Fibroblast of skin of back (primary cell): ENCODE measurements around the gene MYF5. TPM values are rescaled to one million over a fixed set of nuclear protein-coding genes. Genes with fewer than 3 reads are reported as not detected.
"Not testable (repeated sequence)": the region's sequence is repeated elsewhere in the genome, so short reads cannot be mapped to it uniquely, and the experiment has no call there.

Experiments used
- DNase-seq: peaks from one replicate; pipeline ENCODE4 v3.0.0-alpha.2; 2013
- polyA plus RNA-seq, 2 experiments: library from polyadenylated mRNA; unstranded; fragments of 120-200 nt; gene quantifications; one replicate each; pipeline ENCODE4 v1.2.1, GENCODE V29; 2013; ENCODE audit not compliant: insufficient read length in 2 of 2

Gene MYF5
- polyA plus RNA-seq (2013, experiment 1 of 2; ENCODE audit: insufficient read length): 0.07 TPM
- polyA plus RNA-seq (2013, experiment 2 of 2; ENCODE audit: insufficient read length): 0.13 TPM

DNA sequence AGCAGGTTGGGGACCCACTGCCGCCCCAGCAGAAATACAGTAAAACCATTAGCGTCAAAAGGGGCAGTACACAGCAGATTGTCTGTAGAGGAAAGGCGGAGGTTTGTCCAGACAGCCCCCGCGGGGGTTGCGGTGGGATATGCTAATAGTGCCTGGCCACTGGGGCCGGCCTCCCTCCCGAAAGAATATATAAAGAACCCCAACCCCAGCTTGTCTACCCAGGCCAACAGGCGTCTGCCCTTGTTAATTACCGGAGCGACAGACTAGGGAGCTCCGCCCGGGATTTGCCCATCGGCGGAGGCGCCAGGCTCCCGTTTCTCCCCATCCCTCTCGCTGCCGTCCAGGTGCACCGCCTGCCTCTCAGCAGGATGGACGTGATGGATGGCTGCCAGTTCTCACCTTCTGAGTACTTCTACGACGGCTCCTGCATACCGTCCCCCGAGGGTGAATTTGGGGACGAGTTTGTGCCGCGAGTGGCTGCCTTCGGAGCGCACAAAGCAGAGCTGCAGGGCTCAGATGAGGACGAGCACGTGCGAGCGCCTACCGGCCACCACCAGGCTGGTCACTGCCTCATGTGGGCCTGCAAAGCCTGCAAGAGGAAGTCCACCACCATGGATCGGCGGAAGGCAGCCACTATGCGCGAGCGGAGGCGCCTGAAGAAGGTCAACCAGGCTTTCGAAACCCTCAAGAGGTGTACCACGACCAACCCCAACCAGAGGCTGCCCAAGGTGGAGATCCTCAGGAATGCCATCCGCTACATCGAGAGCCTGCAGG, at the start of gene MYF5:
MYF5 (plus strand) TSS at position 217 of the 774 bp plus-strand sequence; CDS start at position 369, 152 bp downstream.
- no peak for DNase-seq

DNA sequence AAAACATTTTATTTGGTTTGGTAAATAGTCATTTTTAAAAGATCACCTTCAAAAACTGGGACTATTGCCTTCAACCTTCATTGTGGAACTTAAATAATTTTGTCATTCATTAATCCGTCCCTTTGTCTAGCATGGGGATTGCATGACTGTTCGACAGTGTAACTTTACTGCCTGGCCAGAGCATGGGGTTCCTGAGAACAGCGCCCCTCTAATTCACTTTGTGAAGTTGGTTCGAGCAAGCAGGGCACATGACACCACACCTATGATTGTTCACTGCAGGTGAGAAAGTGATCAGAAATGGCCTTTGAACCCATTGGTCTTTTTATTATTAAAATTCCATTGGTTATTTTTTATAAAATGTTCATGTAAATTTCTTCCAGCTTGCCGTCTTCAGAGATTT, 46.5 kb upstream of the MYF5 start:
- DNase-seq: no peak

DNA sequence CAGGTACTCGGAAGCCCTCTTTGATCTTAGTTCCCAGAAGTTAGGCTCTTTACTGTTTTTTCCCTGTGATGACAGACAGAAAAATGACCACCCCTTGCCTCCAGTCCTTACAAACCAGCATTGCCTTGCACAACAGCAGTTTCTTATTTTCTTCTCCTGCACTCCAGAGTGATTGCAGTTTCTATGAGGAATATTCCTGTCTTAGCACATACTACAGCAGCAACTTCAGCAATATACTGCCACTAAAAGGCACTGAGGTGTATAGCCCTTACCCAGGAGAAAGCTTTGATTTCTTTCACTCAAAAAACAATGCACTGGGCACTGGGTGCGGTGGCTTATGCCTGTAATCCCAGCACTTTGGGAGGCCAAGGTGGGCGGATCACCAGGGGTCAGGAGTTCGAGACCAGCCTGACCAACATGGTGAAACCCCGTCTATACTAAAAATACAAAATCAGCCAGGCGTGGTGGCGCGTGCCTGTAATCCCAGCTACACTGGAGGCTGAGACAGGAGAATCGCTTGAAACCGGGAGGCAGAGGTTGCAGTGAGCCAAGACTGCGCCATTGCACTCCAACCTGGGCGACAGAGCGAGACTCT, 40.6 kb upstream of the MYF5 start:
- not testable (repeated sequence) for DNase-seq

DNA sequence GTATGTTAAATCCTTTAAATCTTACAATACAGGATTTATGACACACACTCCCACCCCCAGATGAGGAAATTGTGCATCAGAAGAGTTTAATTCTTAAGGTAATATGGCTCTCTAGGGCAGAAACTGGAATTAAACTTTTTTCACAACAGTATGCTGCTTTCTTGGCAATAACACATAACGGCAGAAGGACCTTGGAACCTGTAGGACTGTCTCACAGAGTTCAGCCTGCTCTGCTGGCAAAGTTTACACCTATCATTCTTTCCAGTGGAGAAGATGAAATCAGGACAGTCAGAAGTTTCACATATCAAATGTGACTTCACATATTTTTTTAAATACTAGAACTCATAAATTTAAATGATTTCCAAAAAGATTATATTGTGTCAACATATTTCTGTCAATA, 39.9 kb upstream of the MYF5 start:
- DNase-seq: no peak

DNA sequence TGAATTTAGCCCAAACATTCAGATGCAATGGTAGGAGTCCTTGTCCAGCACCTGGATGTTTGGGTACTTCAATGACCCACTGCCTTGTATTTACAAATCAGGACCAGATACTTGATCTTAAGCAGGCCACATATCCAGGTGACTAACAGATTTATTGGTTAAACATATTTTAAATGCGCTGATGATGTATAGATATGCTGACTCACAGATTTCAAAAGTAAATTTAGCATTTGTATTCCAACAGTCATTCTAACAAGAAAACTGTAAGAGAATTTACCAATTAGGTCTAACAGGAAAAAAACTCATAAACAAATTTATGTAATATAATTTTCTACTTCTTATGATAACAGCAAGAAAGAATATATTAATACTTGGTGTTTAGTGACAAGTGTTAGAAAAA, 38.7 kb upstream of the MYF5 start:
- no peak for DNase-seq

DNA sequence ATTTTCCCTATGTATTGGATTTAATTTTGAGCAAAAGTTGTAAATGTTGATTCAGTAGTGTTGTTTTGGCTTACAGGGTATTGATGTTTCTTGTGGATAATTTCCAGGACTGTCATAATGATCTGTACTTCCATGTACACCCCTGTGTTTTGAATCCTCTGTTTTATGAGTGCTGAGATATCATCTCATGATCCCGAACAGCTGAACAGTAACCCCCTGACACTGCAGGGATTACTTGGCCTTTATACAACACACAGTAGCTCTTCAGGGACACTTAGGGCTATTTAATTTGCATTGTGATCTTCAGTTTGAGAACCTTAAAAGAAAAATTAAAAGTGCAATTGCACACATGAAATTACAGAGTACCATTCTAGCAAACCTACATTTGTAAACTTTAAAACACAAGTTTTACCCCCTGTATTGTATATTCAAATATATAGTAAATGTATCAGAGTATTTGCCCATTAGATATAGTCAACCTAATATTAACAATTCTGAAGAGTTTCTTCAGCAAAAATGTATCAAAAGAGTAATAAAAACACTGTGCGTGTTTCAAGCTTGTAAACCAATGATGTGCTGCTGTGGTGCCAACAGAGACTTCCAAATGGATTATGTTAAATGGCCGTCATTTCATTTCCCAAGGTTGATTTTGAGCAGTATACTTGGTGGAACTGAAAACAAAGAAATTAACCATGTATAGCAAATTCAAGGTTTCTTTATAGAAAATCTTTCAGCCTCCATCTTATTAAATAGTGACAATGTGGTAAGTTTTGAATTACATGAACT, 37.2 kb upstream of the MYF5 start:
- DNase-seq: no peak

DNA sequence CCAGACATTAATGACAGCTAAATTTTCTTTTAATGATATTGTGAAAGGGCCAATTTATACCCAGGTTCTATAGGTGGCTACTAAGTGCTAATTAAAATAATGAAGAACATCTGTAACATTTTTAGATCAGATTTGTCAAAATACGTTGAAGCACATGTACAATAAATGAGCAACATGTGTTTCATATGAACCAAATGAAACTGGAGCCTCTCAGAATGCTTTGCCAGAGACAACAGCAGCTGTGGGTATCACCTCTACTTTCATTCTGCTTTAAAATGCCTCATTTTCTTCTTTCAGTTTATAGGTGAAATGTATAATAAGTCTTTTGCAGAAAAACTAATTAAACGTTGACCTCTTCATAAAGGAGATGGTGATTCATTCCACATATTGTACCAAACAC, 35.4 kb upstream of the MYF5 start:
- DNase-seq: no peak

DNA sequence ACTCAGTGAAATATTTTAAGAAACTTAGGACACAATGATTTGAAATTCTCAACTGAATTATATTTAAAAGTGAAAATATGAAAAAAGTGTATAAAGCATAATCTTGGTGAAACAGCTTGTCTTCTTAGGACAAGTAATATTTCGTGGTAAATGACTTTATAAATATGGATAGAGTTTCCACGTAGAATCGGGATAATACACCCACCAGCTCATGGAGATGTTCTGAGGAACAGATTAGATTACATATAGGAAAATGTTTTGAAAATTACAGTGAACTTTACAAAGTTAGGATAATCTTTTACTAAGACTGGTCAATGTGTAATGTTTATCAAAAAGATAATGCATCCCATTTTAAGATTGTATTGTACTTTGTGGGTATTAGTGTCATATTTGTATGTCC, 34.9 kb upstream of the MYF5 start:
- DNase-seq: no peak

DNA sequence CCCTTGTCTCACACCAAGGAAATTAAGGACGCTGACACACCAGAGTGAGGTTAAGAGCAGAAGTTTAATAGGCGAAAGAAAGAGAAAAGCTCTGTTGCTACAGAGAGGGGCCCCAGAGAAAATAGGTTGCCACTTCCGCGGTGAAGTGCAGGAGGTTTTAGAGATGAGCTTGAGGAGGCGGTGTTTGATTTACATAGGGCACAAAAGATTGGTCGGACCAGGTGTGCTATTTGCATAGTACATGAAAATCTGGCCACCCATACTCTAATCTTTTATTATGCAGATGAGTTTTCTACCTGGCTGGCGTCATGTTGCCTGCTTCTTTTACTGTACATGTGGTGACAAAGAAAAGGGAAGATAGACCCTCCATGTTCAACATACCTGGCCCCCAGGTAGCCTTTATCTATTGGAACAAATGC, 32.6 kb upstream of the MYF5 start:
- DNase-seq: no peak

DNA sequence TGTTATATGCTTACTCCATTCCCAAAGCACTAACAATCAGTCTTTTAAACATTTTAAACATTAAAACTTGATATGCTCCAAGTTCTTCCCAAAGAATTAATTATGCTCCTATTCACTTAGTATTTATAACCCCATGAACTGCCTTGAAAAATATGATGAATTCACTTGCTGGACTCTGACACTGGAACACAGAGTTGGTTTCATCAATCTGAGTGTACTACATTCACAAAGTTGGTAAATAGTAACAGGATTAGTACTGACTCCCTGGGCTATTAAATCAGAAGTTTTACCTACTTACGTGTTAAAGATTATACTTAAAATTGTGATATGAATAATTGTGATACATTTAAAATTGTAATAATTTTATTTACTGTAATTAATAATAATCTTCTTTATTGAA, 26.6 kb upstream of the MYF5 start:
- no peak for DNase-seq

DNA sequence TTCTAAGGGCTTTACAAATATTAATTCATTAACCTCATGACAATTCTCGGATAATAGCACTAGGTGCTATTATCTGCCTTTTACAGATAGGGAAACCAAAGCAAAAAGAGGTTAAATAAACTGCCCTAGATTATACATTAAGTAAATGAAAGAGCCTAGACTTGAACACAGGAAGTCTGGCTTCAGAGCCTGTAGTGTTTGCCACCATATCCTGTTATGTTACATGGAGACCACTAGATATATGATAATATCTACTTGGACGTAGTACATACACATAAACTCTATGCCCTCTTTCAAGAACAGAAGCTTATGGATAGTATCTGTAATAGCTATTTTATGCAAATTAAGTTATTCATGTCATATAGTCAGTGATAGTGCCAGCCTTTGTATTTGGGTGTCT, 26.2 kb upstream of the MYF5 start:
- DNase-seq: no peak

DNA sequence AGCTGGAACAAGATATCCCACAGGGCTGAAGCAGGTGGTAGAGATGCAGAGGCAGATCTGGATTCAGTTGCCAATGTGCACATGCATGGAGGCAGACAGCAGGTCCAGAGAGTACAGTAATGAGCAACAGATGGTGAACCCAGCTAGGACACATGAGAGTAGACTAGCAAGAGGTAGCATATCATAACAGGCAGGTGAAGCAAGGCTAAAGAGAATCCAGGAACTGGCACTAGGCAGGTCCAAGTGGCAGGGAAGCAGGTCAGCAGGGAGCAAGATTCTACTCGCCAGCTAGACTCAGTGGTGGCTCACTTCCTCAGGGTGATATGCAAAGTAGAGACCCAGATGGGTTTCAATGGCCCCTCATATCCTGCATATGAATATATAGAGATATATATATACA, 24.6 kb upstream of the MYF5 start:
- DNase-seq: no peak

DNA sequence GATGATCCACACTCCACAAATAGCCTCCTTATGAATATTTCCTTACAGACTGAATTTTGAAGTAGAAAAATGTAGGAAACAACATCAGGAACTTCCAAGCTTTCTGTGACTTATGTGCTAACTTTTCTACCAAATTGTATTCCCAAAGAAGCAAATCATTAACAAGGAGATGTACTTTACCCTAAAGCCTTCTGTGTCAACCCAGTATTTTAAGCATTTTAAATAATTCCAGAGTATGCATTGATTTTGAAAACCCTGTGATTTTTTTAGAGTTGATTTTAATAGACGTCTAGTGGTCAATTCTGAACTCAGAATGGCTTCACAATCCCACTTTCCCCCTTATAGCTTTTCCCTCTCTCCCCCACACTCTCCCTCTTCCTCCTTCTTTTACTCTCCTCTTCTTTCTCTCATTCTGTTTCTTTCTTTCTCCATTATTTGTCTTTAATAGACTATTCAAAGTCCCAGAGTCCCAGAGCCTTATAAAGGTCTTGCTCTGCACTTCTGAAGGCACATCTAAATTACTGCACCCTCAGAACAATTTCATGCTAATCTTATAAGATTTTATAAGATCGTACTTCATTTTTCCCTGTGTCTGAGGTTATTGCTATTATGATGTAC, 19.3 kb upstream of the MYF5 start:
- DNase-seq: no peak

DNA sequence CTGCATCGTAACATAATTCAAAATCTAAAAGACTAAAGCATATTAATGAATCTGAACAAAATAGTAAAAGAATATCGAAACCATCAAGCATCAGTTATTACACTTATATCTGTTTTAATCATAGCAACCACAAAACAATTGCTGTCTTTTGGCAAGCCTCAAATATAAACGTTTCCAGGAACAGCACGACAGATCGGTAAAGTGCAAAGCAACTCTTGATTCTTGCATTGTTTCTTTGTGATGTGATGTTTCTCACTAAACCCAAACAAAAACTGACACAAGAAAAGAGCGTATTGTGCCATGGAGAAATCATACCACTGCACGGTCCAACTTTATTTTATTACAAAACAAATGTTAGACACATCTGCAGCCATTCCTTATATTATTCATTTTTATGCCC, 18.5 kb upstream of the MYF5 start:
- DNase-seq: no peak

DNA sequence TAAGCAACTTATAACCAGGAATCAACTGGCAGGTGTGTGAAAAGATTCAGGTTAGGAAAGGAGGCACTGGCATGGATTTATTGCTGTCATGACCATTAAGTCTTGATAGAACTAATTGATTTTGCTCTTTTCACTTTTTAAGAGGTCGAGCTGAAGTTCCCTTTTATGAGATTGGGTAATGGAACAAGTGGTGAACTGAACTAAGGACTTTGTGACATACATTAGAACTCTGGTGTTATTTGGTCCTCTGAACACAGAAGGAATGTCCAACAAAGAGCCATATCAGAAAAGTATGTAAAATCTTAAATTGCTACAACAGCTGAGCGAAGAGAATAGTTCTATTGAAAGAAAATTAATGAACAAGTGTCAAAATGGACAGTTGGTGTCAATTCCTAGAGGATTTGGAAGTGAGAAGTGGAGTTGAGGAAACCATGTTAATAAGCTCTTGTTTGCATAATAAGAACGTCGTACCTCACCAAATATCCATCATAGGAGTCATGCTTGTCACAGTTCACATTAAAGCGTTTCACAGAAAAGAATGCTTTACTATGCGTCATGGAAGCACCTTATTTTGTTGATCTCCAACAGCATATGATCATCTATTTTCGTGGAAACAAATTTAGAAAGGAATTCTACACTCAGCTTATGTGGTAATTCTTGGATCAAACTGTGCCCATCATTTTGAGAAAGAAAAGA, 17.7 kb upstream of the MYF5 start:
- DNase-seq: no peak

DNA sequence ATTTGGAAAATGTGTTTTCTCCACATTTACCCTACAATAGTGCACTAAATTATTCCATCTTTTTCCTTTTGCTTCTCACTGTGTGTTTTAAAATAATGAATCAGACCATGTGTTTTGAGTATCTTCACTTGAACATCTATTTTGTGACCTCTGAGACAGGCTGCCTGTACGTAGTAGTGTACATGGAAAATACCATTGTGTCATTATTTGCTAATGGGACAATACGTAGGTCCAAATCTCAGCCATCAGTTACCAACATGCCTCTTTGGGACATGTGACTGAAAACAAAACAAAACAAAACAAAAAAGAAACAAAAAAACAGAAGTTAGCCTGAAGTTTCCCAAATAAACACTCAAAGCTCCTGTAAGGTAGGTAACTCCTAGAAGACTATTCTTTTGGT, 16.4 kb upstream of the MYF5 start:
- DNase-seq: no peak

DNA sequence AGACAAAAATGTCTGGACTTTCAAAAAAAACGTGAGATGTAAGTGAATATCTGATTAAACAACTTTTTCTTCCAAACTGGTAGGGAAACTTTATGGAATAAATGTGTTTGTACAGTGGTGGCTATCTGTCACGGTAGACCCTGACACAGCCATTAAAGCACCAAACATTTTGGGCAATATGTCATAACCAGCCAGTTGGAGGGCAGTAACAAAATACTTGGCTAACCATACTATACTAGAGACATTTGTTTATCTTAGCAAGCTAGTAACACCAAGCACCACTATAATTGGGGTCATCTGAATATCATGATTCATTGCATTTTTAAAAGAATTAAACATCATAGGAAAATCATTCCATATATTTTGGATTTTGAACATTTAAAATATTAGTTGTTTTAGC, 15.3 kb upstream of the MYF5 start:
- peak; percentile 24 for DNase-seq

DNA sequence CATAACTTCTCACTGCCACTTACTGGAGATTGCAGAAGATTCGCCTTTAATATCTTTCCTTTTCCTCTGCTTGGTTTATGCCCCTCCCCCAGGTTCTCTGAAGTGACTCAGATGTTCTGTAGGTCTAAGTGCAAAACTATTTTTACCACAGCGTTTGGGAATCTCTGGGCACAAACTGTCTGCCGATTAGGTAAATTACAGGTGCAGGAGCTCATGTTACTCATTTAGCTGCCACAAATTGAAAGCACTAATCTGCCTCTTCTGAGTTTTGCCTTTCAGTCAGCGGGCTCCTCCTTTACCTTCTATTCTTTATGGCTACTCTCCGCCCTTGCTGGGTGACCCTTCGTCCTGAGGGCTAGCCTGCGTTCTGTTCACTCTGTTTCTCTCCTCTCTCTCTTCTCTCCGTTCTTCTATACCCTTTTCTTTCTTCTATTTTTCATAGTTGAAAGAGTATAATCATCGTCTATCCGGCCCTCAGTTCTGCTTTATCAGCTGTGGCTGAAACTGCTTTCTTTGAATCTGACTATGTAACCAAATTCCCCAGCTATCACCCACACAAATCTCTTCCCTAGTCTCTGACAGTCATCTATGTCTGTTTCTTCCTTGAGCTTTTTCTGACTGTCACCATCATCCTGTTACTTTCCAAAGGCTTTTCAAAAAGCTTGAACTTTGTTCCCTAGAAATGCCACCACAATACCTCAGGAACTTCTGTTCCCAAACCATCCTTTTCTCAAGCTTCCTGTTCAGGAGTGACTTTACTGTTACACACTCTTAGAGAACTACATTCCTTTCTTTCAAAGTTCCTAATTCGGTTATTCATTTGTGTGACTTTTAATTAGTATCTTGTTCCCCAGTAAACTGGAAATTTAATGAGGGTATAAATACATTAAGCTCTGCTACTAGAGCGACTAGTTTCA, 13.6 kb upstream of the MYF5 start:
- DNase-seq: peak; percentile 74

DNA sequence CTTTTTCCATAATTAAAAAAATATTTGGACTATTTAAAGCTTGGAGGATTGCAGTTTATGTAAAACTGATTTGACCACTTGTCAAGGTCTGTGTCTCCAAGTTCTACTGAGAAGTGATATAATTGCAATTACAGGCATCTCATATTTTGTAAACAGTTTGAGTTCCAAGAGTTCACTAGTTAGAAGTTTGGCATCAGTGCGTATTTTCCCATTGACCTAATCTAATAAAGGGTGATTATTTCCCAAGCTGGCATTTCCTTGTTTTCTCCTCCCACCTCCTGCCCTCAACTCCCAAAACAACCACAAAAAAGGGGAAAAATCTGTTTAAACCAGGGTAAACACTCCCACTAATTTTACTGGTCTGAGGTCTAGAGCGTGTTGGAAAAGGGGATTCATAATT, 12.3 kb upstream of the MYF5 start:
- no peak for DNase-seq

DNA sequence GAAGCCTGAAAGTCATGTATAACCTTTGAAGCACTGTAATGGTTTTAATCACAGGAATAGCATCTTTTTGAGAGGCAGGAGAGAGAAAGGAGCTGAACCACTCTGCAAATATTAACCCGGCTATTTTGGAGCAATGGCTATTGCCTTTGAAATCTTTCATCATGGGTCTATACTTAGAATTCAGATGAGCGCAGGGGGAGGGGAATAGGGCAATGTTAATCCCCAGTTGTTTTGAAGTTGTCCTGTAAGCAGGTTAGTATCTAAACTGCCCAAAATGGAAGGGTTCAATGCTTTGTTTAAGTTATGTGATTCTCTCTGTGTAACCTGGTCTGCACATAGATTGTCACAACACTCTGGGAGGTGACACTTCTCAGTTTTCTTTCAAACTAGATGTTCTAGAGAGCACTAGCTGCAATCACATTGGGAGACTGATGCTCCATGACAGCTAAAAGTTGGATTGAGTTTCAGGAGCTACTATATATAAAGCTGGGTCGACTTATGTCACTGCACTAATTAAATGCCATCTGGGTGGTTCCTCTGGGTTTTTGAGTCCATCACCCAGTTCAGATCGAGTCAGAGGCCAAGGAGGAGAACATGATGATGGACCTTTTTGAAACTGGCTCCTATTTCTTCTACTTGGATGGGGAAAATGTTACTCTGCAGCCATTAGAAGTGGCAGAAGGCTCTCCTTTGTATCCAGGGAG, 9.4 kb upstream of the MYF5 start, which contains the start of gene MYF6:
MYF6 (plus strand) TSS at position 509 of the 704 bp plus-strand sequence; CDS start at position 595, 86 bp downstream.
- no peak for DNase-seq
